ENCODE data around the gene CNEP1R1.

- TF ChIP-seq USF1 (CRISPR knock-in tag; IDR thresholded peaks at IDR 0.05) (no peak), MAX (CRISPR knock-in tag; IDR thresholded peaks at IDR 0.05) (no peak), CTCF (IDR thresholded peaks at IDR 0.05) (no peak), PREB (CRISPR knock-in tag; IDR thresholded peaks at IDR 0.05; ENCODE audit: borderline replicate concordance) (no peak), CREM (CRISPR knock-in tag; IDR thresholded peaks at IDR 0.05) (no peak), SP1 (CRISPR knock-in tag; conservative IDR thresholded peaks at IDR 0.05) (no peak)
Measured at GRCh38 chr16:50024207-50024606, 818 bp upstream of the CNEP1R1 start.

Data from WTC11 (cell line).